HepG2 (cell line): ENCODE data around the gene ABCB8. TPM values are rescaled to one million over a fixed set of nuclear protein-coding genes. Genes with fewer than 3 reads are reported as not detected.

ENCODE experiments used
- CHD2 ChIP-seq: IDR thresholded peaks from 2 replicates; pipeline ENCODE4 v1.6.1; 2011; ENCODE audit warnings: low read depth, low read length, improper control_type of control experiment
- FOXO4 ChIP-seq: sonication (generic); formaldehyde crosslinking; conservative IDR thresholded peaks from 2 replicates; pipeline ENCODE4 v1.8.1; 2023; ENCODE audit warnings: missing genetic modification reagents
- GATAD1 ChIP-seq: IDR thresholded peaks from 2 replicates; pipeline ENCODE4 v1.6.1; 2016; ENCODE audit warnings: missing genetic modification reagents, missing compliant biosample characterization
- GFI1 ChIP-seq: sonication (generic); formaldehyde crosslinking; IDR thresholded peaks from 2 replicates; pipeline ENCODE4 v1.5.0; 2020; ENCODE audit warnings: missing genetic modification reagents, mild to moderate bottlenecking, borderline replicate concordance
- HDAC6 ChIP-seq: fragments of 200-600 bp; sonication (generic); IDR thresholded peaks from 2 replicates; pipeline ENCODE4 v1.7.0; 2017; ENCODE audit warnings: mild to moderate bottlenecking, antibody characterized with exemption, low read length, low read depth
- HMG20A ChIP-seq: IDR thresholded peaks from 2 replicates; pipeline ENCODE4 v1.6.1; 2016; ENCODE audit warnings: borderline replicate concordance
- KIAA2018 ChIP-seq: sonication (generic); formaldehyde crosslinking; IDR thresholded peaks from 2 replicates; pipeline ENCODE4 v1.5.0; 2020; ENCODE audit warnings: mild to moderate bottlenecking, missing genetic modification reagents, borderline replicate concordance
- MEIS2 ChIP-seq: sonication (generic); formaldehyde crosslinking; IDR thresholded peaks from 2 replicates; pipeline ENCODE4 v1.9.0; 2021; ENCODE audit warnings: mild to moderate bottlenecking, missing genetic modification reagents
- MTA1 ChIP-seq: sonication (generic); formaldehyde crosslinking; IDR thresholded peaks from 2 replicates; pipeline ENCODE4 v1.4.0; 2020; ENCODE audit warnings: missing genetic modification reagents, mild to moderate bottlenecking, borderline replicate concordance
- NCOA5 ChIP-seq: sonication (generic); formaldehyde crosslinking; IDR thresholded peaks from 2 replicates; pipeline ENCODE4 v1.4.0; 2020; ENCODE audit warnings: missing genetic modification reagents
- SUZ12 ChIP-seq: fragments of 150-350 bp; IDR thresholded peaks from 2 replicates; pipeline ENCODE4 v1.6.1; 2014; ENCODE audit warnings: low read depth, low read length
- ZBTB26 ChIP-seq: IDR thresholded peaks from 2 replicates; pipeline ENCODE4 v1.6.1; 2016; ENCODE audit warnings: missing compliant biosample characterization, missing genetic modification reagents, borderline replicate concordance
- ZIK1 ChIP-seq: sonication (generic); formaldehyde crosslinking; IDR thresholded peaks from 2 replicates; pipeline ENCODE4 v1.5.0; 2020; ENCODE audit warnings: mild to moderate bottlenecking, low read depth, missing genetic modification reagents, borderline replicate concordance
- ZKSCAN8 ChIP-seq: IDR thresholded peaks from 2 replicates; pipeline ENCODE4 v1.6.1; 2016; ENCODE audit warnings: borderline replicate concordance, missing genetic modification reagents, missing compliant biosample characterization
- ZNF296 ChIP-seq: sonication (generic); formaldehyde crosslinking; conservative IDR thresholded peaks from 2 replicates; pipeline ENCODE4 v1.5.0; 2020; ENCODE audit warnings: mild to moderate bottlenecking, missing genetic modification reagents
- ZNF335 ChIP-seq: sonication (generic); formaldehyde crosslinking; IDR thresholded peaks from 2 replicates; pipeline ENCODE4 v1.4.0; 2020; ENCODE audit warnings: missing genetic modification reagents
- ZNF343 ChIP-seq: sonication (generic); formaldehyde crosslinking; IDR thresholded peaks from 2 replicates; pipeline ENCODE4 v1.4.0; 2020; ENCODE audit warnings: mild to moderate bottlenecking, missing genetic modification reagents
- ZNF576 ChIP-seq: sonication (generic); formaldehyde crosslinking; IDR thresholded peaks from 2 replicates; pipeline ENCODE4 v1.4.0; 2020; ENCODE audit warnings: mild to moderate bottlenecking, missing genetic modification reagents
- ZNF644 ChIP-seq: IDR thresholded peaks from 2 replicates; pipeline ENCODE4 v1.6.1; 2016; ENCODE audit warnings: low read depth
- ZNF768 ChIP-seq: sonication (generic); formaldehyde crosslinking; IDR thresholded peaks from 2 replicates; pipeline ENCODE4 v1.4.0; 2020; ENCODE audit warnings: missing genetic modification reagents
- polyA plus RNA-seq, 8 experiments: library from polyadenylated mRNA; depleted of rRNA in 3 of 8; stranded (reverse) in 7 of 8; unstranded in 1 of 8; fragments of >200 nt; fragmentation: Illumina TruSeq in 4 of 8; extraction: Trizol in 4 of 8; gene quantifications; 2 replicates each; pipeline versions ENCODE4 v1.2.1 to v1.2.3, GENCODE V29; 2011 to 2016; ENCODE audit warnings: low read depth in 4 of 8, missing spikeins in 1 of 8, mixed read lengths in 1 of 8; ENCODE audit not compliant: insufficient read depth in 1 of 8
- total RNA-seq, 5 experiments: library from RNA; depleted of rRNA; stranded (reverse); fragments of >200 nt; fragmentation: Illumina TruSeq; extraction: Trizol; gene quantifications; 2 replicates each; pipeline ENCODE4 v1.2.3, GENCODE V29; 2016; ENCODE audit warnings: low read depth in 1 of 5

Gene ABCB8
- total and polyA plus RNA-seq, 2 of the 13 experiments (the other 11 are each of a cell fraction or from before 2014, with no cell fraction given) = 6.6 to 16.7 TPM

GRCh38 chr7:151012031-151012692, 16.1 kb upstream of the ABCB8 start (continued):
- no peak for TF ChIP-seq KIAA2018 (CRISPR knock-in tag)
- no peak for TF ChIP-seq HMG20A (CRISPR knock-in tag)
- no peak for TF ChIP-seq CHD2
- TF ChIP-seq ZNF343 (CRISPR knock-in tag) = 0 out of 2 replicates have a peak, but pooled peaks have one; percentile 42
- no peak for TF ChIP-seq MTA1 (CRISPR knock-in tag)
- TF ChIP-seq ZBTB26 = no peak
- 0 out of 2 replicates have a peak, but pooled peaks have one; percentile 27 for TF ChIP-seq ZNF644 (CRISPR knock-in tag)
- TF ChIP-seq MEIS2 (CRISPR knock-in tag) = peak; percentile 60; the same call in 1 of the 2 replicates
- no peak for TF ChIP-seq ZNF296
- no peak for TF ChIP-seq SUZ12
- no peak for TF ChIP-seq ZIK1 (CRISPR knock-in tag)
- TF ChIP-seq ZKSCAN8 (CRISPR knock-in tag) = no peak
- 0 out of 2 replicates have a peak, but pooled peaks have one; percentile 29 for TF ChIP-seq GFI1 (CRISPR knock-in tag)
- no peak for TF ChIP-seq ZNF768 (CRISPR knock-in tag)
- TF ChIP-seq FOXO4 (CRISPR knock-in tag) = no peak
- TF ChIP-seq GATAD1 (CRISPR knock-in tag) = peak; percentile 45; the same call in 1 of the 2 replicates
- TF ChIP-seq ZNF576 = no peak
- no peak for TF ChIP-seq HDAC6
- TF ChIP-seq ZNF335 (CRISPR knock-in tag) = 0 out of 2 replicates have a peak, but pooled peaks have one; percentile 64
- no peak for TF ChIP-seq NCOA5 (CRISPR knock-in tag)
